ENCODE data around the gene STRN3.

GRCh38 chr14:31020834-31021575 lies 5.2 kb downstream of the STRN3 start:
- TF ChIP-seq POLR2AphosphoS5 (IDR thresholded peaks at IDR 0.05) (no peak), EP300 (IDR thresholded peaks at IDR 0.05) (no peak)

All from gastroesophageal sphincter (tissue), 2 donors.